Right lobe of liver (tissue), 4 donors: ENCODE measurements around the gene MYEF2.

Experiments
- POLR2A ChIP-seq: fragments of 450-650 bp; IDR thresholded peaks from one replicate; pipeline ENCODE4 v1.6.1; 2017; ENCODE audit warnings: antibody characterized with exemption, mild to moderate bottlenecking
- TF ChIP-seq, protein P1 (sequence below), 4 donors: fragments of 200-600 bp in 3 of 4; fragments of 450-650 bp in 1 of 4; IDR thresholded peaks; one replicate each; pipeline versions ENCODE4 v1.5.1 to v1.8.0; 2016 to 2022; ENCODE audit warnings: antibody characterized with exemption in 4 of 4, mild to moderate bottlenecking in 2 of 4
- donor health status: DM: no; HTN: no; CAD: no.
- donor health status: DM: no; HTN: no; CAD: no.
- donor health status: DM: no; HTN: yes; CAD: no.

- TF ChIP-seq, protein P1, sequence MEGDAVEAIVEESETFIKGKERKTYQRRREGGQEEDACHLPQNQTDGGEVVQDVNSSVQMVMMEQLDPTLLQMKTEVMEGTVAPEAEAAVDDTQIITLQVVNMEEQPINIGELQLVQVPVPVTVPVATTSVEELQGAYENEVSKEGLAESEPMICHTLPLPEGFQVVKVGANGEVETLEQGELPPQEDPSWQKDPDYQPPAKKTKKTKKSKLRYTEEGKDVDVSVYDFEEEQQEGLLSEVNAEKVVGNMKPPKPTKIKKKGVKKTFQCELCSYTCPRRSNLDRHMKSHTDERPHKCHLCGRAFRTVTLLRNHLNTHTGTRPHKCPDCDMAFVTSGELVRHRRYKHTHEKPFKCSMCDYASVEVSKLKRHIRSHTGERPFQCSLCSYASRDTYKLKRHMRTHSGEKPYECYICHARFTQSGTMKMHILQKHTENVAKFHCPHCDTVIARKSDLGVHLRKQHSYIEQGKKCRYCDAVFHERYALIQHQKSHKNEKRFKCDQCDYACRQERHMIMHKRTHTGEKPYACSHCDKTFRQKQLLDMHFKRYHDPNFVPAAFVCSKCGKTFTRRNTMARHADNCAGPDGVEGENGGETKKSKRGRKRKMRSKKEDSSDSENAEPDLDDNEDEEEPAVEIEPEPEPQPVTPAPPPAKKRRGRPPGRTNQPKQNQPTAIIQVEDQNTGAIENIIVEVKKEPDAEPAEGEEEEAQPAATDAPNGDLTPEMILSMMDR (IDR thresholded peaks at IDR 0.05): no peak
- TF ChIP-seq POLR2A: no peak
Measured at GRCh38 chr15:48090115-48090514, 88.0 kb downstream of the MYEF2 start.
